Endothelial cell of umbilical vein (primary cell): ENCODE data around the gene OR2F1. TPM values are rescaled to one million over a fixed set of nuclear protein-coding genes. Genes with fewer than 3 reads are reported as not detected.

Experiments used
- BruUV-seq: library from RNA; stranded (reverse); fragments of 400-500 nt; replicated peaks from 2 replicates; lab custom pipeline; 2021; lab: Mats Ljungman, UMichigan
- CTCF ChIA-PET: fragments of 300-600, 350-600 bp; sonication (Branson Sonifier 250); formaldehyde crosslinking; loops from one replicate; lab custom pipeline; 2021; ENCODE audit warnings: antibody characterized with exemption, inconsistent platforms; lab: Charles Lee
- POLR2A ChIA-PET: fragments of 300-600, 350-600 bp; sonication (Branson Sonifier 250); formaldehyde crosslinking; loops from one replicate; lab custom pipeline; 2021; ENCODE audit warnings: antibody characterized with exemption, inconsistent platforms; lab: Charles Lee
- DNase-seq: peaks from one replicate; pipeline ENCODE4 v3.0.0-alpha.2; 2011; ENCODE audit warnings: low read depth, low spot score
- FAIRE-seq: peaks from 2 replicates; lab custom pipeline; 2011; peaks lifted over from hg19 to GRCh38; lab: Jason Lieb, UNC
- H2AFZ ChIP-seq: 2 replicates; pipeline ENCODE4 v1.6.0; 2012; ENCODE audit warnings: low read depth, low read length, control low read depth, inconsistent platforms
- H3K27ac ChIP-seq: 2 replicates; pipeline ENCODE4 v1.5.1; 2011; ENCODE audit warnings: low read depth, mild to moderate bottlenecking, control low read depth, low read length, moderate library complexity; ENCODE audit not compliant: insufficient read depth
- H3K27me3 ChIP-seq, 2 experiments: 2 replicates each; pipeline versions ENCODE4 v1.6.0 to v1.6.1; 2011; ENCODE audit warnings: low read length in 2 of 2, mixed read lengths in 1 of 2; ENCODE audit not compliant: control insufficient read depth in 2 of 2, insufficient read depth in 2 of 2
- H3K36me3 ChIP-seq, 2 experiments: 2 replicates in 1 of 2; 3 replicates in 1 of 2; pipeline ENCODE4 v1.5.1; 2011; ENCODE audit warnings: low read length in 2 of 2, mild to moderate bottlenecking in 1 of 2, moderate library complexity in 1 of 2; ENCODE audit not compliant: control insufficient read depth in 2 of 2, insufficient read depth in 2 of 2; ENCODE audit errors: extremely low read depth in 1 of 2
- H3K4me1 ChIP-seq: 3 replicates; pipeline ENCODE4 v1.5.1; 2011; ENCODE audit warnings: mild to moderate bottlenecking, low read length; ENCODE audit not compliant: control insufficient read depth, insufficient read depth; ENCODE audit errors: extremely low read depth
- H3K4me2 ChIP-seq: 2 replicates; pipeline ENCODE4 v1.6.1; 2011; ENCODE audit warnings: low read length, control low read depth, mixed read lengths; ENCODE audit not compliant: insufficient read depth
- H3K4me3 ChIP-seq, 3 experiments: fragments of 200-600 bp in 1 of 3; sonication (generic), shearing (Covaris generic) in 1 of 3; replicated peaks in 1 of 3; 2 replicates each; pipeline ENCODE4 v1.5.1; 2011 to 2016; ENCODE audit warnings: control low read depth in 3 of 3, low read length in 3 of 3, mild to moderate bottlenecking in 2 of 3, inconsistent platforms in 1 of 3, low read depth in 1 of 3, moderate library complexity in 1 of 3; ENCODE audit not compliant: insufficient read depth in 1 of 3
- H3K79me2 ChIP-seq: 2 replicates; pipeline ENCODE4 v1.6.0; 2012; ENCODE audit warnings: low read length, inconsistent platforms; ENCODE audit not compliant: control insufficient read depth, insufficient read depth
- H3K9ac ChIP-seq: replicated peaks from 2 replicates; pipeline ENCODE3; 2011; ENCODE audit warnings: low read length, control low read depth; ENCODE audit not compliant: insufficient read depth; ENCODE audit errors: extremely low read depth
- H3K9me1 ChIP-seq: replicated peaks from 3 replicates; pipeline ENCODE4 v1.6.0; 2011; ENCODE audit warnings: mild to moderate bottlenecking, low read length; ENCODE audit not compliant: control insufficient read depth, insufficient read depth; ENCODE audit errors: extremely low read depth
- H3K9me3 ChIP-seq: replicated peaks from 2 replicates; pipeline ENCODE4 v1.5.1; 2012; ENCODE audit warnings: low read length, inconsistent platforms; ENCODE audit not compliant: control insufficient read depth, insufficient read depth
- H4K20me1 ChIP-seq: replicated peaks from 2 replicates; pipeline ENCODE3; 2011; ENCODE audit warnings: mild to moderate bottlenecking, low read length; ENCODE audit not compliant: control insufficient read depth, insufficient read depth; ENCODE audit errors: extremely low read depth
- EZH2 ChIP-seq: IDR thresholded peaks from 2 replicates; pipeline ENCODE4 v1.6.1; 2012; ENCODE audit warnings: borderline replicate concordance, low read depth, mild to moderate bottlenecking, moderate library complexity, low read length, inconsistent platforms; ENCODE audit not compliant: severe bottlenecking
- FOS ChIP-seq: IDR thresholded peaks from 2 replicates; pipeline ENCODE4 v1.6.1; 2011; ENCODE audit warnings: mild to moderate bottlenecking, low read length, moderate library complexity, borderline replicate concordance; ENCODE audit not compliant: insufficient read depth
- GATA2 ChIP-seq: IDR thresholded peaks from 2 replicates; pipeline ENCODE4 v1.7.0; 2011; ENCODE audit warnings: low read depth, mild to moderate bottlenecking, moderate library complexity, mixed read lengths, low read length; ENCODE audit not compliant: insufficient read length, insufficient read depth
- JUN ChIP-seq: IDR thresholded peaks from 2 replicates; pipeline ENCODE4 v1.6.1; 2011; ENCODE audit warnings: borderline replicate concordance, low read depth; ENCODE audit not compliant: insufficient read length, insufficient read depth
- MYC ChIP-seq: IDR thresholded peaks from one replicate; pipeline ENCODE4 v1.6.1; 2011; ENCODE audit warnings: mild to moderate bottlenecking, low read depth, low read length
- POLR2A ChIP-seq: IDR thresholded peaks from 2 replicates; pipeline ENCODE4 v1.6.1; 2012; ENCODE audit warnings: low read depth, mild to moderate bottlenecking, control low read depth, low read length
- POLR2AphosphoS5 ChIP-seq: IDR thresholded peaks from 2 replicates; pipeline ENCODE4 v1.6.1; 2012; ENCODE audit warnings: low read depth, mild to moderate bottlenecking, control low read depth, low read length, moderate library complexity; ENCODE audit not compliant: insufficient read depth
- dilution Hi-C: fragments of 300-500 bp; cut with MboI; formaldehyde crosslinking; loops from one replicate; pipeline ENCODE4 v1.15.0; 2019; ENCODE audit warnings: low sequenced_read_pairs; ENCODE audit not compliant: extremely low pct_ligation_motif_present
- intact Hi-C: fragments of 100-400 bp; cut with micrococcal nuclease; formaldehyde crosslinking; loops from one replicate; pipeline ENCODE4 v1.10.0; 2022
- polyA plus RNA-seq, 4 experiments: library from polyadenylated mRNA; depleted of rRNA in 3 of 4; stranded (reverse) in 3 of 4; unstranded in 1 of 4; fragments of >200 nt; gene quantifications; 2 replicates each; pipeline versions ENCODE4 v1.2.1 to v1.2.3, GENCODE V29; 2011 to 2012; ENCODE audit warnings: missing spikeins in 1 of 4
- total RNA-seq: library from RNA; stranded (reverse); gene quantifications from 2 replicates; pipeline ENCODE4 v1.2.3, GENCODE V29; 2021
- TF ChIP-seq, protein P1 (sequence below), 2 donors: IDR thresholded peaks; 1 replicate in 1 of 2; 2 replicates in 1 of 2; pipeline ENCODE4 v1.5.1; 2011; ENCODE audit warnings: low read length in 2 of 2, mild to moderate bottlenecking in 2 of 2, moderate library complexity in 2 of 2, control low read depth in 1 of 2, inconsistent platforms in 1 of 2, low read depth in 1 of 2; ENCODE audit not compliant: insufficient read depth in 1 of 2; ENCODE audit errors: extremely low read depth in 1 of 2

The OR2F1 gene
- total and polyA plus RNA-seq, 2 donors (not counting 3 experiments of a cell fraction or from before 2014, with no cell fraction given), result not detected

DNA sequence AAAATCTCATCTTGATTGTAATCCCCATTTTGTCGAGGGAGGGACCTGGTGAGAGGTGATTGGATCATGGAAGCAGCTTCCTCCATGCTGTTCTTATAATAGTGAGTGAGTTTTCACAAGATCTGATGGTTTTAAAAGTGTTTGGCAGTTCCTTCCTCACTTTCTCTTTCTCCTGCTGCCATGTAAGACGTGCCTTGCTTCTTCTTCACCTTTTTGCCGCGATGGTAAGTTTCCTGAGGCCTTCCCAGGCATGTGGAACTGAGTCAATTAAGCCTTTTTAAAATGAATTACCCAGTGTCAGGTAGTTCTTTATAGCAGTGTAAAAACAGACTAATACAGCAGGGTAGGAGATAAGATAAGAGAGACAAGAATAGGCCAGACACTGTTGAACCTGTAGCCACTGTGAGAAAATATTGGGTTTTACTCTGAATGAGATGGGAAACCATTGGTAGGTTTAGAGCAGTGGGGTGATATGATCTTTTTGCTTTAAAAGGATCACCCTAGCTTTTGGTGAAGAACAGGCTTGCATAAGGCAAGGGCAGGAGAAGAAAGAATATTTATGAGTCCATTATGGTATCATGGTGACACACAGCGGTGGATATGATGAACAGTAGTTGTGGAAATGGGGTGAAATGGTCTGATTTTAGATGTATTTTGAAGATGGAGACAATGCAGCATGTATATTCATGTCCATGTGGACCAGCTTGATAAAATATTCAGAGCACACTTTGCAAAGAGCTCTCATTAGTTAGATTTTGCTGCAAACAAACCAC, 57.0 kb downstream of the OR2F1 start:
- H3K9ac ChIP-seq, result no peak overlapping the region
- H3K4me3 ChIP-seq, result no peak overlapping the region
- intact Hi-C loops, result no loop called here
- no peaks in the 10 kb centered on the region for H3K36me3 ChIP-seq
- no peak overlapping the region for H2AFZ ChIP-seq
- H3K27me3 ChIP-seq, result peaks cover 0 to 3% of the 10 kb centered on the region in 2 experiments
- BruUV-seq, result no TSS peak
- no peaks in the 10 kb centered on the region for H3K9me1 ChIP-seq
- POLR2A ChIA-PET, result no interaction called here
- DNase-seq (no peak), FAIRE-seq (no peak)
- CTCF ChIA-PET, result interaction anchor here (1.2 to 1.7 kb wide), 4 partner anchors 33 to 274 kb away, joined by 3 to 7 read pairs (median 6); no protein-coding TSS in a partner anchor
- no peak overlapping the region for H3K27ac ChIP-seq
- no peaks in the 10 kb centered on the region for H3K9me3 ChIP-seq
- H4K20me1 ChIP-seq, result no peaks in the 10 kb centered on the region
- TF ChIP-seq GATA2 (no peak), POLR2AphosphoS5 (no peak), FOS (no peak), MYC (no peak), JUN (no peak), EZH2 (no peak), POLR2A (no peak)
- TF ChIP-seq, protein P1, sequence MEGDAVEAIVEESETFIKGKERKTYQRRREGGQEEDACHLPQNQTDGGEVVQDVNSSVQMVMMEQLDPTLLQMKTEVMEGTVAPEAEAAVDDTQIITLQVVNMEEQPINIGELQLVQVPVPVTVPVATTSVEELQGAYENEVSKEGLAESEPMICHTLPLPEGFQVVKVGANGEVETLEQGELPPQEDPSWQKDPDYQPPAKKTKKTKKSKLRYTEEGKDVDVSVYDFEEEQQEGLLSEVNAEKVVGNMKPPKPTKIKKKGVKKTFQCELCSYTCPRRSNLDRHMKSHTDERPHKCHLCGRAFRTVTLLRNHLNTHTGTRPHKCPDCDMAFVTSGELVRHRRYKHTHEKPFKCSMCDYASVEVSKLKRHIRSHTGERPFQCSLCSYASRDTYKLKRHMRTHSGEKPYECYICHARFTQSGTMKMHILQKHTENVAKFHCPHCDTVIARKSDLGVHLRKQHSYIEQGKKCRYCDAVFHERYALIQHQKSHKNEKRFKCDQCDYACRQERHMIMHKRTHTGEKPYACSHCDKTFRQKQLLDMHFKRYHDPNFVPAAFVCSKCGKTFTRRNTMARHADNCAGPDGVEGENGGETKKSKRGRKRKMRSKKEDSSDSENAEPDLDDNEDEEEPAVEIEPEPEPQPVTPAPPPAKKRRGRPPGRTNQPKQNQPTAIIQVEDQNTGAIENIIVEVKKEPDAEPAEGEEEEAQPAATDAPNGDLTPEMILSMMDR (IDR thresholded peaks at IDR 0.05; ENCODE audit: extremely low read depth in 1 of 2, insufficient read depth in 1 of 2, low read depth in 1 of 2, low read length in 2 of 2), result no peak
- no peaks in the 10 kb centered on the region for H3K79me2 ChIP-seq
- no peak overlapping the region for H3K4me2 ChIP-seq
- no peaks in the 10 kb centered on the region for H3K4me1 ChIP-seq
- dilution Hi-C loops, result no loop called here

Other genes starting within 250 kb of the OR2F1 start
- 0.40 TPM in 1 of 2 replicates, not detected in the other for gene CTAGE6, start 197.1 kb upstream of the OR2F1 start, total RNA-seq
- not detected in 2 replicates for gene CTAGE6, start 197.1 kb upstream of the OR2F1 start, polyA plus RNA-seq
- 48.3 and 51.2 TPM in 2 replicates for gene TCAF1, start 52.7 kb upstream of the OR2F1 start, total RNA-seq
- gene TCAF1, start 52.7 kb upstream of the OR2F1 start, polyA plus RNA-seq, result 21.0 and 29.0 TPM in 2 replicates
- gene OR2F2, start 19.6 kb upstream of the OR2F1 start, total RNA-seq, result not detected in 2 replicates
- not detected in 2 replicates for gene OR2F2, start 19.6 kb upstream of the OR2F1 start, polyA plus RNA-seq
- not detected in 2 replicates for gene OR6B1, start 45.5 kb downstream of the OR2F1 start, total RNA-seq
- not detected in 2 replicates for gene OR6B1, start 45.5 kb downstream of the OR2F1 start, polyA plus RNA-seq
- not detected in 2 replicates for gene OR2A5, start 94.1 kb downstream of the OR2F1 start, total RNA-seq
- gene OR2A5, start 94.1 kb downstream of the OR2F1 start, polyA plus RNA-seq, result not detected in 2 replicates
- gene OR2A25, start 115.0 kb downstream of the OR2F1 start, total RNA-seq, result not detected in 2 replicates
- gene OR2A25, start 115.0 kb downstream of the OR2F1 start, polyA plus RNA-seq, result not detected in 2 replicates
- gene OR2A12, start 131.4 kb downstream of the OR2F1 start, total RNA-seq, result not detected in 2 replicates
- gene OR2A12, start 131.4 kb downstream of the OR2F1 start, polyA plus RNA-seq, result not detected in 2 replicates
- not detected in 2 replicates for gene OR2A2, start 154.7 kb downstream of the OR2F1 start, total RNA-seq
- gene OR2A2, start 154.7 kb downstream of the OR2F1 start, polyA plus RNA-seq, result not detected in 2 replicates
- not detected in 2 replicates for gene OR2A14, start 168.3 kb downstream of the OR2F1 start, total RNA-seq
- gene OR2A14, start 168.3 kb downstream of the OR2F1 start, polyA plus RNA-seq, result not detected in 2 replicates
- gene CTAGE4, start 228.6 kb downstream of the OR2F1 start, total RNA-seq, result 0.30 TPM in 1 of 2 replicates, not detected in the other
- gene CTAGE4, start 228.6 kb downstream of the OR2F1 start, polyA plus RNA-seq, result 0.03 and 0.04 TPM in 2 replicates
- 0.48 and 0.82 TPM in 2 replicates for gene ARHGEF35, start 241.0 kb downstream of the OR2F1 start, total RNA-seq
- not detected in 2 replicates for gene ARHGEF35, start 241.0 kb downstream of the OR2F1 start, polyA plus RNA-seq